Loucy (cell line): Measurements from ENCODE around the gene SRRM3.

ENCODE experiments used
- EZH2phosphoT487 ChIP-seq: fragments of 200-600 bp; IDR thresholded peaks from 2 replicates; pipeline ENCODE4 v1.6.1; 2018; ENCODE audit warnings: antibody characterized with exemption, mild to moderate bottlenecking, moderate library complexity, borderline replicate concordance
- TF ChIP-seq, protein P1 (sequence below): fragments of 200-600 bp; sonication (generic); conservative IDR thresholded peaks from 2 replicates; pipeline ENCODE4 v1.5.1; 2014; ENCODE audit warnings: mild to moderate bottlenecking, antibody characterized with exemption, low read length

DNA sequence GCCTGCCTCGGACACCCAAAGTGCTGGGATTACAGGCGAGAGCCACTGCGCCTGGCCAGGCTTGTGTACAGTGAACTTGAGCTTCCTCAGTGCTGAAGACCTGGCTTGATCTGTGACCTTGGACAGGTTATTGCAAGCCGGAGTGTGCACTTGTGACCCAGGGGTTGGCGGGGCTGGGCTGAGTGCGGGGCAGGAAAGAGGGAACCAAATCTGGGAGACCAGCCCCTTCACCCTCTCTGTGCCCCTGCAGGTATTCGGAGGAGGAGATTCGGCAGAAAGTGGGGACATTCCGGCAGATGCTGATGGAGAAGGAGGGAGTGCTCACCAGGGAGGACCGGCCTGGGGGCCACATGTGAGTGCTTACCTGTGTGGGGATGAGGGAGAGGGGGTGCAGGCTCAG lies 46.2 kb downstream of the SRRM3 start:
- TF ChIP-seq, protein P1, sequence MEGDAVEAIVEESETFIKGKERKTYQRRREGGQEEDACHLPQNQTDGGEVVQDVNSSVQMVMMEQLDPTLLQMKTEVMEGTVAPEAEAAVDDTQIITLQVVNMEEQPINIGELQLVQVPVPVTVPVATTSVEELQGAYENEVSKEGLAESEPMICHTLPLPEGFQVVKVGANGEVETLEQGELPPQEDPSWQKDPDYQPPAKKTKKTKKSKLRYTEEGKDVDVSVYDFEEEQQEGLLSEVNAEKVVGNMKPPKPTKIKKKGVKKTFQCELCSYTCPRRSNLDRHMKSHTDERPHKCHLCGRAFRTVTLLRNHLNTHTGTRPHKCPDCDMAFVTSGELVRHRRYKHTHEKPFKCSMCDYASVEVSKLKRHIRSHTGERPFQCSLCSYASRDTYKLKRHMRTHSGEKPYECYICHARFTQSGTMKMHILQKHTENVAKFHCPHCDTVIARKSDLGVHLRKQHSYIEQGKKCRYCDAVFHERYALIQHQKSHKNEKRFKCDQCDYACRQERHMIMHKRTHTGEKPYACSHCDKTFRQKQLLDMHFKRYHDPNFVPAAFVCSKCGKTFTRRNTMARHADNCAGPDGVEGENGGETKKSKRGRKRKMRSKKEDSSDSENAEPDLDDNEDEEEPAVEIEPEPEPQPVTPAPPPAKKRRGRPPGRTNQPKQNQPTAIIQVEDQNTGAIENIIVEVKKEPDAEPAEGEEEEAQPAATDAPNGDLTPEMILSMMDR, result no peak
- TF ChIP-seq EZH2phosphoT487, result no peak
